PC-9 (cell line): ENCODE measurements around the gene ADSL. TPM values are rescaled to one million over a fixed set of nuclear protein-coding genes. Genes with fewer than 3 reads are reported as not detected.

Source experiments
- BruUV-seq: library from RNA; stranded (reverse); fragments of 400-500 nt; replicated peaks from 2 replicates; lab custom pipeline; 2021; lab: Mats Ljungman, UMichigan
- CTCF ChIA-PET: fragments of 300-600 bp; sonication (Branson Sonifier 250); formaldehyde crosslinking; loops from one replicate; lab custom pipeline; 2022; ENCODE audit warnings: antibody characterized with exemption; lab: Charles Lee
- POLR2A ChIA-PET: fragments of 300-600 bp; sonication (Branson Sonifier 250); formaldehyde crosslinking; loops from one replicate; lab custom pipeline; 2022; ENCODE audit warnings: antibody characterized with exemption; ENCODE audit not compliant: unreplicated experiment; lab: Charles Lee
- DNase-seq, 2 experiments: peaks; one replicate each; pipeline versions ENCODE4 v3.0.0 to v3.0.0-alpha.2; 2015 to 2022; ENCODE audit warnings: mixed read lengths in 1 of 2
- H2AFZ ChIP-seq: fragments of 200-600 bp; sonication (generic); 2 replicates; pipeline ENCODE4 v1.8.1; 2017; ENCODE audit warnings: antibody characterized with exemption
- H3F3A ChIP-seq: fragments of 200-600 bp; sonication (generic); 2 replicates; pipeline ENCODE4 v1.8.1; 2017; ENCODE audit warnings: antibody characterized with exemption, mild to moderate bottlenecking, low read depth; ENCODE audit not compliant: insufficient read depth
- H3K27ac ChIP-seq: fragments of 200-600 bp; sonication (generic); 2 replicates; pipeline ENCODE4 v1.6.1; 2016; ENCODE audit warnings: mixed run types
- H3K27me3 ChIP-seq: fragments of 200-600 bp; sonication (generic); 2 replicates; pipeline ENCODE4 v1.6.1; 2016; ENCODE audit warnings: low read depth, mixed run types; ENCODE audit not compliant: insufficient read depth
- H3K36me3 ChIP-seq: fragments of 200-600 bp; sonication (generic); 2 replicates; pipeline ENCODE4 v1.6.1; 2016; ENCODE audit warnings: low read depth, mixed run types
- H3K4me1 ChIP-seq: fragments of 200-600 bp; sonication (generic); replicated peaks from 2 replicates; pipeline ENCODE4 v1.6.1; 2016; ENCODE audit warnings: mixed run types; ENCODE audit not compliant: insufficient read depth
- H3K4me2 ChIP-seq: fragments of 200-600 bp; sonication (generic); 2 replicates; pipeline ENCODE4 v1.6.1; 2017; ENCODE audit warnings: mixed run types
- H3K4me3 ChIP-seq: fragments of 200-600 bp; sonication (generic); 2 replicates; pipeline ENCODE4 v1.6.1; 2016; ENCODE audit warnings: mixed run types
- H3K79me2 ChIP-seq: fragments of 200-600 bp; sonication (generic); 2 replicates; pipeline ENCODE4 v1.6.1; 2017; ENCODE audit warnings: low read depth, mixed run types
- H3K9me2 ChIP-seq: fragments of 200-600 bp; sonication (generic); 2 replicates; pipeline ENCODE4 v1.8.1; 2017; ENCODE audit warnings: mild to moderate bottlenecking; ENCODE audit not compliant: insufficient read depth
- H3K9me3 ChIP-seq: fragments of 200-600 bp; sonication (generic); 2 replicates; pipeline ENCODE4 v1.8.1; 2016; ENCODE audit warnings: low read depth; ENCODE audit not compliant: insufficient read depth
- H4K20me1 ChIP-seq: fragments of 200-600 bp; sonication (generic); 2 replicates; pipeline ENCODE4 v1.8.1; 2017; ENCODE audit not compliant: insufficient read depth
- EZH2 ChIP-seq: fragments of 200-600 bp; sonication (generic); IDR thresholded peaks from 2 replicates; pipeline ENCODE4 v1.8.0; 2017; ENCODE audit warnings: antibody characterized with exemption, low read depth
- intact Hi-C: fragments of 100-400 bp; cut with micrococcal nuclease; formaldehyde crosslinking; loops from one replicate; pipeline ENCODE4 v1.10.0; 2022; ENCODE audit not compliant: unreplicated experiment
- total RNA-seq: library from RNA; stranded (reverse); gene quantifications from 2 replicates; pipeline ENCODE4 v1.2.3, GENCODE V29; 2021
- TF ChIP-seq, protein P1 (sequence below): fragments of 200-600 bp; sonication (generic); conservative IDR thresholded peaks from 2 replicates; pipeline ENCODE4 v1.6.1; 2017; ENCODE audit warnings: mixed run types, antibody characterized with exemption, mild to moderate bottlenecking, moderate library complexity

Gene ADSL
- total RNA-seq, 1 experiment from 2014 or later, result 56.2 TPM

DNA sequence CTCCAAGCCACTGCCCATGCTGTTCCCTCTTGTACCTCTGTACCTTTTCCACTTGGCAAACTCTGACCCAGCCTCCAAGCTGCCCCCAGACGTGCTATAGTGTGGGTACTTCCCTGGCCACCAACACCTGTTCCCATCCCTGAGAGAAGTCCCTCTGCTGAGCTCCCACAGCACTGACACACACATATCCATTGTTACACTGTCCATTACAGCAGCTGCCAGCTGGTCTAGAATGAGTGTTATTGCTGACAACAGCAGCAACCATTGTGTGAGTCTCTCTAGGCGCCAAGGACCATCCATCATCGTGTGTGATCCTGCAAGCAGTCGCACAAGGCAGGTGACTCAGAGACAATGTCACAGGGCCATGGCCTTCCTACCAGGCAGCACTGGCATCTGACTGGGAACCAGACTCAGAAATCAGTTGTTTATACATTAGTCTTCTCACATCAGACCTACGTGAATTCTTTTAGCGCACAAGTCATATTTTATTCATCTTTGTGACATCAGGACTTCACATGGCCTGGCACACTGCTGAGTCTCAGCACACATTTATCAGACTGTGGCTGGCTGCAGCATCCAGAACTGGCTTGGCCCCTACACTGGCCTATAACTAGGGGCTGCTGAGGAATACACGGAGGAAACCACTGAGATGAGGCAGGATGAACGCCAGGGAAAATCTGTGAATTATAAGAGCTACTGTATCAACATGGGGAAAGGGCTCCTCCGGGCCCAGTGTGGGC is 80.5 kb downstream of the ADSL start:
- Histone ChIP-seq H3F3A (no peaks in the 10 kb centered on the region), H3K4me3 (no peak overlapping the region), H3K4me2 (no peak overlapping the region), H4K20me1 (no peaks in the 10 kb centered on the region; the same call in 1 of the 2 replicates), H3K9me3 (no peaks in the 10 kb centered on the region), H3K79me2 (no peaks in the 10 kb centered on the region), H3K27ac (no peak overlapping the region), H2AFZ (no peak overlapping the region), H3K9me2 (no peaks in the 10 kb centered on the region), H3K36me3 (peaks cover 6% of the 10 kb centered on the region; the same call in 1 of the 2 replicates), H3K4me1 (no peaks in the 10 kb centered on the region), H3K27me3 (no peaks in the 10 kb centered on the region)
- CTCF ChIA-PET, result no interaction called here
- peak in 1 of 2 experiments; percentile 9 for DNase-seq
- POLR2A ChIA-PET, result interaction anchor here (0.7 kb wide), 1 partner anchor 775 kb away, joined by 3 read pairs; no protein-coding TSS in a partner anchor
- intact Hi-C loops, result no loop called here
- BruUV-seq, result no TSS peak
- no peak for TF ChIP-seq EZH2
- TF ChIP-seq, protein P1, sequence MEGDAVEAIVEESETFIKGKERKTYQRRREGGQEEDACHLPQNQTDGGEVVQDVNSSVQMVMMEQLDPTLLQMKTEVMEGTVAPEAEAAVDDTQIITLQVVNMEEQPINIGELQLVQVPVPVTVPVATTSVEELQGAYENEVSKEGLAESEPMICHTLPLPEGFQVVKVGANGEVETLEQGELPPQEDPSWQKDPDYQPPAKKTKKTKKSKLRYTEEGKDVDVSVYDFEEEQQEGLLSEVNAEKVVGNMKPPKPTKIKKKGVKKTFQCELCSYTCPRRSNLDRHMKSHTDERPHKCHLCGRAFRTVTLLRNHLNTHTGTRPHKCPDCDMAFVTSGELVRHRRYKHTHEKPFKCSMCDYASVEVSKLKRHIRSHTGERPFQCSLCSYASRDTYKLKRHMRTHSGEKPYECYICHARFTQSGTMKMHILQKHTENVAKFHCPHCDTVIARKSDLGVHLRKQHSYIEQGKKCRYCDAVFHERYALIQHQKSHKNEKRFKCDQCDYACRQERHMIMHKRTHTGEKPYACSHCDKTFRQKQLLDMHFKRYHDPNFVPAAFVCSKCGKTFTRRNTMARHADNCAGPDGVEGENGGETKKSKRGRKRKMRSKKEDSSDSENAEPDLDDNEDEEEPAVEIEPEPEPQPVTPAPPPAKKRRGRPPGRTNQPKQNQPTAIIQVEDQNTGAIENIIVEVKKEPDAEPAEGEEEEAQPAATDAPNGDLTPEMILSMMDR, result no peak

DNA sequence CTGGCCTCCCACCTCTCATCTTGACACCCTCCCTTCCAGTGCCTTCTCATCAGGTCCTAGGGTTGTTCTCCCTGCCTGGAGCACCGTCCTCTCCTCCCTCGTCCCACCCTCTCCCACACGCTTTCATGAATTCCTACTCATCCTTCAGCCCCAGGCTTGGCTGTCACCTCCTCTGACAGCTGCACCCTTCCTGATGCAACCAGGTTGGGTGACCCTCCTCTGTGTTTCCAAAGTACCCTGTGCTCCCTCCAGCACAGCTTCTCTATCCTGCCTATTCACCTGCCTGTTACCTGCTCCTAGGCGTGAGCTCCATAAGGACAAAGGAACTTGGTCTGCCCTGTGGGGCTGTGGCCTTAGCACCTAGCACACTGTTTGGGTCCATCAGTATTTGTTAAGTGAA is 82.5 kb downstream of the ADSL start:
- Histone ChIP-seq H4K20me1 (no peaks in the 10 kb centered on the region; the same call in 1 of the 2 replicates), H3K4me3 (no peak overlapping the region), H2AFZ (no peak overlapping the region), H3K36me3 (peaks cover 6% of the 10 kb centered on the region; the same call in 1 of the 2 replicates), H3K27ac (no peak overlapping the region), H3F3A (no peaks in the 10 kb centered on the region; the same call in 1 of the 2 replicates), H3K9me3 (no peaks in the 10 kb centered on the region), H3K4me1 (no peaks in the 10 kb centered on the region), H3K4me2 (no peak overlapping the region), H3K79me2 (no peaks in the 10 kb centered on the region), H3K9me2 (no peaks in the 10 kb centered on the region), H3K27me3 (no peaks in the 10 kb centered on the region)
- intact Hi-C loops, result no loop called here
- ChIA-PET POLR2A (no interaction called here), CTCF (no interaction called here)
- TF ChIP-seq, protein P1, result no peak
- no peak for TF ChIP-seq EZH2
- BruUV-seq, result no TSS peak
- peak in 1 of 2 experiments; percentile 18 for DNase-seq

DNA sequence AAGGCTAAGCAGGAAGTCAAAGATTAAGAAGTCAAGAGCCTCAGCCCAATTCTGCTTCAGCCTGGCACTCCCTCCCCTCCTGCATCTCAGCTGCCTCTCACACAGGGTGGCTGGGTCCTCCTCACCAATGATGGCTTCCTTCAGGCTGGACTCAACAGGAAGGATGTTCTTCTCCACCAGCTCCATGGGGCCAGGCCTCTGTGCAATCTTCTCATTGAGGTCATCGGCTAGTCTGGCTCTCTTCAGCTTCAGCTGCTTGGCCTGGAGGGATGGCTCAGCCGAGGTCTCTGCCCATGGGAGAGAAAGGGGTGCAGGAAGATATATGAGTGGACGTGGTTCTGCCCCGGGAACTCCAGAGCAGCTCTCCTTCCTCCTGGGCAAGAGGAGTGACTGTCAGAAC is 83.2 kb downstream of the ADSL start:
- Histone ChIP-seq H3K4me3 (no peak overlapping the region), H2AFZ (no peak overlapping the region), H3K36me3 (peaks cover 6% of the 10 kb centered on the region; the same call in 1 of the 2 replicates), H3K4me2 (no peak overlapping the region), H3K27ac (no peak overlapping the region), H3K27me3 (no peaks in the 10 kb centered on the region), H4K20me1 (no peaks in the 10 kb centered on the region; the same call in 1 of the 2 replicates), H3K4me1 (no peaks in the 10 kb centered on the region), H3K9me3 (no peaks in the 10 kb centered on the region), H3F3A (peaks cover 5% of the 10 kb centered on the region; the same call in 1 of the 2 replicates), H3K9me2 (no peaks in the 10 kb centered on the region), H3K79me2 (no peaks in the 10 kb centered on the region)
- intact Hi-C loops, result no loop called here
- CTCF ChIA-PET, result no interaction called here
- no TSS peak for BruUV-seq
- TF ChIP-seq, protein P1, result no peak
- no peak for TF ChIP-seq EZH2
- no peak for DNase-seq
- POLR2A ChIA-PET, result no interaction called here
